Measurements from ENCODE around the gene GMIP. TPM values are rescaled to one million over a fixed set of nuclear protein-coding genes. Genes with fewer than 3 reads are reported as not detected.

GMIP gene
- total RNA-seq, 1 donor: 36.9 TPM

DNA sequence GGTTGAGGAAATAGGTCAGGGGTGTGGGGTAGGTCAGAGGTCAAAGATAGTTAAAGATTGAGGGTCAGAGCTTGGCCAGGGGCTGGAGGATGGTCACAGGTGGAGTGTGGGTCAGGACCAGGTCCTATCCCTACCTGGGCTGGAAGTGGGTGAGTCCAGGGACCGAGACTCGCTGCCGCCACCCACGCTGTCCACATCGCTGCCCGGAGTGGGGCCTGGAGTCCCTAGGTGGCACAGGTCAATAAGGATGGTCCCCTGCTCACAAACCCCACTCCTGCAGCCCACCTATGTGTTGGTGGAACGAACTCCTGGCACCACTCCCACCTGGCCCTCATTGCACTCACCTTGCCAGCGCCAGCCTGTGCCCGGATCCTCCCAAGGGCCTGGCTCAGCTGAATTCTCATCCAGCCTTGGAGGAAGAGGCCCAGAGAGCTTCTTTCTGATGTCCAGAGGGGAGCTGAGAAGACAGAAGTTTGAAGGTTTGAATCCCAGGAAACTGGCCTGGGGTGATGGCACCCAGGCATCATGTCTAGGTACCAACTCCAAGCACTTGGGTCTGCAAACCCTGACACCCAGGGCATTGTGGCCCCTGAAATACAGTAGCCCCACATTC lies 6.8 kb downstream of the GMIP start:
- no peak for DNase-seq (ENCODE audit: low read depth in 2 of 3, low spot score in 2 of 3)

DNA sequence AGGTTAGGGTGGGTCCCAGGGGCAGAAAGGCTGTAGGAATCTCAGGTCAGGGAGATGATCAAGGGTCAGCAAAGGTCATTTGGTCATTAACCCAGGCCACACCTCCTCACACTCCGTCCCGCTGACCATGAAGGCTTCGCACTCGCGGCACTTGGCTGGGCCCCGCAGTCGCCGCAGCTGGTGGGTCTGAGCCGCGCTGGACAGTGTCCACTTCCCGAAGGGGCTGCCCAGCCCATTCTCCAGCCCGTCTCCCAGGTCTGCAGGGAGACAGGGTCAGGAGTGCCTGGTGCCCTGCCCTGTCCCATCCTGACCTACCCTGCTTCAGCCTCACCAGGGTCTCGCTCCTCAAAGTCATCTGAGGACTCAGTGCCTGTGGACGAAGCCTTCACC lies 8.1 kb downstream of the GMIP start:
- no peak for DNase-seq (ENCODE audit: low read depth in 2 of 3, low spot score in 2 of 3)

DNA sequence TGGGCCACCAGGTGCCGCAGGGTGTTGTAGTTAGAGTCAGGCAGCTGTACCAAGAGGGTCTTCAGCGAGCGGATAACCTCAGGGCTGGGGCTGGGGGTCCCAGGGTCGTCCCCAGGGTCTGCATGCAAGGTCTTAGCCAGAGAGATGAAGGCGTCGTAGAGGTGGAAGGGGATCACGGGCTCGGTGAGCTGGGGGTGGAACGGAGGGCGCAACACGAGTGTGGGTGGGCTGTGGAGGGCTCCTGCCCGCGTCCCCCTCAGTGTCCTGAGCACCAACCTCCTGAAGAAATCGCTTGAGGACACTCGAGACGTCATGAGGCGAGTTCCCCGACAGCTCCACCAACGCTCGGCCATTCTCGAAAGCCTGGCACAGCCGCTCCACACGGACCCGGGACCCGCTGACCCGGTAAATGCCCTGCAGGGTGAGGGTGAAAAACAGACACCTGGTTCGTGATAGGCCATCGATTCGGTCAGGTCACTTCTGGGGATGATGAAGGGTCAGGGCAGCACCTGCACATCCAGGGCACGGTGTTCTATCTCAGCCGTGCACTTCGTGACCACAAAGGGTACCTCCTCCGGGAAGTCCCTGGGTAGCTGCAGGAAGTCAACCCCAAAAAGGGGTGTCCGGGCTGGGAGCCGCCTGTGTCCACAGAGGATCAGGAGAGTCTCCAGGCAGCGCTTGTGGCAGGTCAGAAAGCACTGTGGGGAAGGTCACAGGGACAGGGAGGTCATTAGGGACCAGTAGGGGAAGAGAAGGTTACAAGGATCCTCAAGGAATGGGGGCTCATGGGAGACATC lies 8.7 kb downstream of the GMIP start:
- DNase-seq (ENCODE audit: low read depth in 2 of 3, low spot score in 2 of 3): no peak

DNA sequence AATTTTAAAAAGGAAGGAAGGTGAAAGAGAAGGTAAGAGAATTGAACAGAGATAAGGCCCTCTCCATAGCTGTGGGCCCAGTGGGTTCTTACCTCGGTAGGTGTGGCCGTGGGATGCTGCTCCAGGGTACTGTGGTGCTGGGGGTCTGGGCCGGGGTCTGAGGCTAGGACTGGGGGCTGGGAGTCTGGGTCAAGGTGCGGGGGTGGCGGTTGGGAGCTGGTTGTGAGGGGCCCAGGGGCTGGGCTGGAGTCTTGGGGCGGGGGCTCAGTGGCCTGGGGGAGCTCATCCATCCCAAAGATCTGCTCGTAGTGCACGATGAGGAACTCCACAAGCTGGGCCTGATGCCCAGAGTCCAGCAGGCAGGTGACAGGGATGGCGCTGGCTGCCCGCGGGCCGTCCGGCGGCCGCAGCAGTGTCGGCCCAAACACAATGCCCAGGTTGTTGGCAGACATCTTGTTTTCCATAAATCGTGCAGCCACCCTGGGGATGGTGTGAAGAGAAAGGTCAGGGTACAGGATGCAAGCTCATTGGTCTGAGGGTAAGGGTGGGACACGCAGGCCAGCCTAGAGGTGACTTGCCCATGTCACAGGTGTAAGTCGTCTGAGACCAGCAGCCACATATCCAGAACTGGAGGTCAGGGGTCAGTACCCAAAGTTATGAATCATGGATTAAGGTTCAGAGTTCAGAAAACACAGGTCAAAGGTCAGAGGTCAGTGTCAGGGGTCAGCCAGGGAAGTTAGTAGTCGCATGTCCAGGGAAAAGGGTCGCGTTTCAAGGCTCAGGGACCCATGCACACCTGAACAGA lies 9.5 kb downstream of the GMIP start:
- DNase-seq (ENCODE audit: low read depth in 2 of 3, low spot score in 2 of 3): no peak

DNA sequence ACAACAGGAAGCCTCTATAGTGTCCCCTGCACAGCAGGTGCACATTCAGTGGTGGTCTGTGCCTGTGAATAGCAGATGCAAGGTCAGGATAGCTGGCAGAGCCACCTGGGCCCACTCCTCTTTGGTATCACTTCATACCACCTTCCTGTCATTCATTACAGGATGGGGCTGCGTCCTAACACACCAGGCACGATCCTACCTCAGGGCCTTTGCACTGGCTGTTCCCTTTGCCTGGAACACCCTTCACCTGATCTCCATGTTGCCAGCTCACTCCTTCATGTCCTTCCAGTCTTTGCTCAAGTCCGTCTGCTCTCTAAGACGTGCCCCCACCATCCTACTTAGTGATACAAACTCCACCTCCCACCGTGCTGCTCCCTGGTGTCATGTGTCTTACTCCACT lies 10.8 kb downstream of the GMIP start:
- no peak for DNase-seq (ENCODE audit: low read depth in 2 of 3, low spot score in 2 of 3)

DNA sequence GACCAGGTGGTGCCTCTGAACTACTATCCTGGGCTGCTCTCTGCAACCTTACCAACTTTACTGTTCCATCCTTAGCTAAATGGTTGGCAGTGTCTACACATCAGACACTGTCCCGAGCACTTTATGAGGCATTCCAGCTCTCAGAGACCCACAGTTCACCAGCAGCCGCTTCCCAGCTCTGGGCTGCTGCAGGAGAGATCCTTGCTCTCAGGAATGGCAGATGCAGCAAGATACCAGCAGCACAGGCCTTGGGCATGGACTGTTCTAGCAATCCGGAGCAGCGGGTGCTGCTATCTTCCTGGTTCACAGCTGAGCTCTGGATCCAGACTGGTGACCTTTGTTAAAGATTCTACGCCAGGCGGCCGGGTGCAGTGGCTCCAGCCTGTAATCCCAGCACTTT lies 12.1 kb downstream of the GMIP start:
- no peak for DNase-seq (ENCODE audit: low read depth in 2 of 3, low spot score in 2 of 3)

DNA sequence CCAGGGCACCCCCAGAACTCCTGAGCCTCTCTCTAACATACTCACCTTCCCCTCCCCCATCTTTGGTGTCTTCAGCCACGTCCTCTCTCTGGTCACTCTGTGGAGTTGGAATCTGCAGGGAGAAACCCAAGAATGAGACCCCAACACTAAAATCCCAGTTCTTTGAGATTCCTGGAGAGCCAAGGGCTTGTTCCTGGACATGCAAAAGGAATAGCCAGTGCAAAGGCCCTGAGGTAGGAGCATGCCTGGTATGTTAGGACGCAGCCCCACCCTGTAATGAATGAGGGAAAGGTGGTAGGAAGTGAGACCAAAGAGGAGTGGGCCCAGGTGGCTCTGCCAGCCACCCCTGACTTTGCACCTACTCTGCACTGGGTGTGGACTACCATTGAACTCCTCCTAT lies 13.0 kb downstream of the GMIP start:
- no peak for DNase-seq (ENCODE audit: low read depth in 2 of 3, low spot score in 2 of 3)

DNA sequence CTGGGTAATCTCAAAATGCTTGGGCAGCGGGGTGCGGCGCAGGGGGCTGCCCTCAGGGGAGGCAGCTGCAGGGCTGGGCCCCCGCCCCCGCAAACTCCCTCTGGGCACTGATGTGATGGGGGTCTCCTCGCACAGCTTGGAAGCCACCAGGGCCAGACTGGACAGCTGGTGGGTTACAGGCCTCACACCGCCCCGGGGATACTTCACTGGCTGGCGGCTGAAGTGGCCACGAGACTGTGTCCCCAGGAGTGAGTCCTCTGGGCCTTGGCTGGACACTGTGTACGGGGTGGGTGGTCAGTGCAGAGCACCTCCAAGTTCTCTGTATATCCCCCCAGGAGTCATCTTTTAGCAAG lies 13.4 kb downstream of the GMIP start:
- no peak for DNase-seq (ENCODE audit: low read depth in 2 of 3, low spot score in 2 of 3)

DNA sequence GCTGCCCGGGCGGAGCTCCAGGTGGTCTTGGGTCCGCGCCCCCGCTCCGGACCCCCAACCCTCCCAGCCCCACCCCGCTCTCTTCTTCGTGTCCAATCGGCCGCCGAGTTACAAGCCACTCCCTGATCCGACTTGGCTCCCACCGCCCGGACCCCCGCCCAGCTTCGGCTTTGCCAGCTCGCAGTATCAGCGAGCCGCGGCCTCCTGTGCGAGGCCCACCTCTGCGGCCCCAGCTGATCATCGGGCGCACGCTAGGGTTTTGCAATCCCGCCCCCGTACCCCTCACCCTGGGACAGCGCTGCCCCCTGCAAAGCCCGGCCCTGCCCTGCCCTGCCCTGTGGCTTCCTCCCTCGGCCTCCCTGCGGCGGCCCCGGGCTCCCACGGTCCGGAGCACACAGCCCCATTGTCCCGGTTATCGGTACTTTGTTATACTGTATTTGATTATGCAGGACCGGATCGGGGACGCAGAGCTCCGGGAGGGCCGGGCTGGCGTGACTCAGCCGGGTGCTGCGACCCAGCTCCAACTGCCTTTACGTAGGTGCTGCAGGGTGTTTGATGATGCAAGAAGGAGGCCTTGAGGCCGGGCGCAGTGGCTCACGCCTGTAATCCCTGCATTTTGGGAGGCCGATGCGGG lies 14.8 kb downstream of the GMIP start:
- peak in 2 of 3 donors; percentile 42 to 52 for DNase-seq (ENCODE audit: low read depth in 2 of 3, low spot score in 2 of 3)

DNA sequence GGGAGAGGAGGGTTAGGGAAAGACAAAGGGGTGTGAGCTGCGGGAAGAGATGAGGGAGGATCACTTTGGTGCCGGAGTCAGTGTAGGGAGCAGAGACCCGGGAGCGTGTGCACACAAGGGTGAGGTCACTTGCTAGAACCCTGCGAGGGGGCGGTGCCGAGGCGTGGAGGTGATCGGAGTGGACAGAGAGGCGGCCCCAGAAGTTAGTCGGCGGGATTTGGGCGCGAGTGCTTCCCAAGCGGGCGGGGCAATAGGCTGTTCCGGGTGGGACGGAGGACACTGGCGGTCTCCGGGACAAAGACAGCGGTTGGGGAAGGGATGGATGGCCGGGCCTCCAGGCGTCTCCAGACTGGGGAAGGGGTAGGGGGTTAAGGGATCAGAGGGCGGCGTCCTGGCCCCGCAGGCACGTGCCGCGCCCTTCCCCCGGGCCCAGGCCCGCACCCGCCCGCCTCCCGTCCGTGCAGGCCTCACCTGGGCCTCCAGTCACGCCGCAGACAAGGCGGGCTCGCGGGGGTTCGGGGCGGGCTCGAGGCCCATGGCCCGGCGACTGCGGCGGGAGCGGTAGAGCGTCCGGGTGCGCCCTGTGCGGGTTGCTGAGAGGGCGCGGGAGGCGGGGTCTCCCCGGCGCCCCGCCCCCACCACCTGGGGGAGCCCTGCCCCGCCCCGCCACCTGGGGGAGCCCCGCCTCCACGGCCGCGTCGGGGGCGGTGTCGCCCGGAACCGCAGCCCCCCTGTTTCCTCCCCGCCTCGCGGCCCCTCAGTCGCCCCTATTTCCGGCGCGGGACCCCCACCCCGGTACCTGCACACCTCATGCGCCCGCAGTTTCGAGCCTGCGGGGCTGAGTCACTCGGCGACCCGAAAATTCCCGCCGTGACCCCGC lies 15.6 kb downstream of the GMIP start, which contains the start of gene LPAR2:
Gene LPAR2, minus strand, starts transcription at position 600 of the 880 bp plus-strand sequence. CDS start 945 bp downstream, outside the sequence.
- DNase-seq (ENCODE audit: low read depth in 2 of 3, low spot score in 2 of 3): peak; percentile 47 to 65 (median 52)

DNA sequence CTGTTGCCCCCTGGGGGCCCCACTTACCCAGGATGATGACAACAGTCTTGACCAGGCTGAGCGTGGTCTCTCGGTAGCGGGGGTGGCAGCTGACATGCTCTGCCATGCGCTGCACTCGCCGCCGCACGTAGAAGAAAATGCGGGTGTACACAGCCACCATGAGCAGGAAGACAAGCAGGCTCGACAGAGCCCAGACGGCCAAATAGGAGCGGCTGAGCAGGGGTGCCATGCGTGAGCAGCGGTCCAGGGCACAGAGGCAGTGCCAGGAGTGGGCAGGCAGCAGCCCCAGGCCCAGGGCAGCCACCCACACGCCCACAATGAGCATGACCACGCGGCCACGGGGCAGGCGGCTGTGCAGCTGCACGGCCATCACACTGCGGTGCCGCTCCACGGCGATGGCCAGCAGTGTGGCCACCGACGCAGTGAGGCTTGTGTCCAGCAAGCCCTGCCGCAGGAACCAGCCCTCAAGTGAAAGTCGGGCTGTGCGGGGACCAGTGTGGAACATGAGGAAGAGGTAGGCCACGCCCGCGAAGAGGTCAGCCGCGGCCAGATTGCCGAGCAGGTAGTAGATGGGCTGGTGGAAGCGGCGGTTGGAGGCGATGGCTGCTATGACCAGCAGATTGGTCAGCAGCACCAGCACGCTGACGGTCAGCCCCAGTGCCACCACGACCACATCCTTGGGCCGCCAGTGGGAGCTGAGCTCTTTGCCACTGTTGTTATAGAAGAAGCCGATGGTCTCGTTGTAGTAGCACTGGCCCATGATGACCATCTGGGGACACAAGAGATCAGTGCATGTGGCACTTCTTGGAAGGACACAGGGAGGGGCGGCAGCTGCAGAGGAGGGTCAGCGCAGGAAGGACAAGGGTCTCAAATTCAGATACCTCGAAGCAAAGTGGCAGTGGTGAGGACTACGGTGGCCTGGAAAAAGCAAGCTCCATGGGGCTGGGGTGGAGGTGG lies 16.7 kb downstream of the GMIP start:
- no peak for DNase-seq (ENCODE audit: low read depth in 2 of 3, low spot score in 2 of 3)

DNA sequence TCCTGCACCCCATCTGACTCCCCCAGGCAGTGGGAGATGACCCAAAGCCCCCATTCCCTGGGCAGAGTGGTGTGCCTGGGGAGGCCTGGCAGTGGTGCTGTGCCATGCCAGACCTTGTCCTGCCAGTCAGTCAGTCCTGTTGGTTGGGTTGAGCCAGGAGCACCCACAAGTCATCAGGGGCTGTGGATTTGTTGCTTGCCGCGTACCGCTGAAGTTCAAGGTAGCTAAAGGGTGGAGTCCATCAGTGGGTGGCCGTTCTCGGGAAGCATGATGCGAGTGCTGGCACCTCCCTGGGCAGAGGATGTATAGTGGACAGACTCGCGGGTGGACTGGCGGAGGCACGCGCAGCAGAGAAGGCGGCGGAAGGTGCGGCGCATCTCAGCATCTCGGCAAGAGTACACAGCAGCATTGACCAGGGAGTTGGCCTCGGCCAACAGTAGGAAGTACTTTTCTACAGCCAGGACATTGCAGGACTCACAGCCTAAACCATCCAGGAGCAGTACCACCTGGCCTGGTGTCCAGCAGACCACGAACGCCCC lies 19.4 kb downstream of the GMIP start:
- no peak for DNase-seq (ENCODE audit: low read depth in 2 of 3, low spot score in 2 of 3)

DNA sequence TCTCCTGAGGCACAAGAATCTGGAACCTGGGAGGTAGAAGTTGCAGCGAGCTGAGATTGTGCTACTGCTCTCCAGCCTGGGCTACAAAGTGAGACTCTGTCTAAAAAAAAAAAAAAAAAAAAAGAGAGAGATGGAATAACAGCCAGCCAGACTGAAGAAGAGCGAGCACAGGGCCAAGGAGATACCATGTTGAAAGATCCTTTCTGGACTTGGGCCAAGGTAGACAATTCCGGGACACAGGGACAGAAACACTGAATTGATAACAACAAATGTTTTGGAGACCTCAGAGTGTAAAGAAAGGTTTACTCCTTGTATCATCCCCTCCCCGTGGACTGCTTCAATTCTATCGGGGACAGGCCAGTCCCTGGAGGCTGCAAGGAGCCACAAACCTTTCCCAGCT lies 20.1 kb downstream of the GMIP start:
- no peak for DNase-seq (ENCODE audit: low read depth in 2 of 3, low spot score in 2 of 3)

DNA sequence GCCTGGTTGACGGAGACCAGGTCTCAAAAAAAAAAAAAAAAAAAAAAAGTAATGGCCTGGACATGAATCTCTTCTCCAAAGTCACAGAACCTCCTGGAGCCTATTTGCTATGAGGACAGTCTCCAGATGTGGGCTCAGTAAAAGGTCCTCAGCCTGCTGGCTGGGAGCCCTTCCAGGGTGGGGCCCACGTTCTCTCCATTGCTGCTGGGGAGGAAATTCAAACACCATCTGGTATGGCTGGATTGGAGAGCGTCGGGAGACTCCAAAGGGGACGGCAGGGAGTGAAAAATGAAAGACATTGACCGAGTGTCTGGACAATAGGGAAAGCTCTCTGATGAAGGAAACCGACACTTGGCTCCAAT lies 23.6 kb downstream of the GMIP start:
- no peak for DNase-seq (ENCODE audit: low read depth in 2 of 3, low spot score in 2 of 3)

DNA sequence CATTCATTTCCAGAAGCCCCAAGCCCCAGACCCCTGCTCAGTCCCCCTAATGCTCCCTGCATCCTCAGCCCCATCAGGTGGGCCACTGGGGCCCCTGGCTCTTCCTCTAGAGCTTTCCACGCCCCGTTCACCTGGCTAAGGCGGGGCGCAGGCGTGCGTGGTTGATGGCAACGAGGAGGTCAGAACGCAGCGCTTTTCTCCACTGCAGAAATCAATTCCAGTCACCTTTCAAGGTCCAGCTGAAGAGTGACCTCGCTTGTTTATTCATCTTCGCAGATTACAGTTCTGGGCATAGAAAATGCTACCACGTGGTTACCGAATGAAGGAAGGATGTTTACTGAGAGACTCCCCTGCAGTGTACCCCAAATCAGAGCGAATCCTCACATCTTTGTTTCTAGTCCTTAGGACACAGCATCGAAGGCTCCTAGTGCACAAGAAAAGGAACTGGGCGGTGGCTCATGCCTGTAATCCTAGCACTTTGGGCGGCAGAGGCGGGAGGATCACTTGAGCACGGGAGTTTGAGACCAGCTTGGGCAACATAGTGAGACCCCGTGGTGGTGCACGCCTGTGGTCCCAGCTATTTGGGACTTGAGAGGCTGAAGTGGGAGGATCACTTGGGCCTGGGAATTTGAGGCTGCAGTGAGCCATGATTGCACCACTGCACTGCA lies 24.1 kb downstream of the GMIP start:
- DNase-seq (ENCODE audit: low read depth in 2 of 3, low spot score in 2 of 3): no peak

DNA sequence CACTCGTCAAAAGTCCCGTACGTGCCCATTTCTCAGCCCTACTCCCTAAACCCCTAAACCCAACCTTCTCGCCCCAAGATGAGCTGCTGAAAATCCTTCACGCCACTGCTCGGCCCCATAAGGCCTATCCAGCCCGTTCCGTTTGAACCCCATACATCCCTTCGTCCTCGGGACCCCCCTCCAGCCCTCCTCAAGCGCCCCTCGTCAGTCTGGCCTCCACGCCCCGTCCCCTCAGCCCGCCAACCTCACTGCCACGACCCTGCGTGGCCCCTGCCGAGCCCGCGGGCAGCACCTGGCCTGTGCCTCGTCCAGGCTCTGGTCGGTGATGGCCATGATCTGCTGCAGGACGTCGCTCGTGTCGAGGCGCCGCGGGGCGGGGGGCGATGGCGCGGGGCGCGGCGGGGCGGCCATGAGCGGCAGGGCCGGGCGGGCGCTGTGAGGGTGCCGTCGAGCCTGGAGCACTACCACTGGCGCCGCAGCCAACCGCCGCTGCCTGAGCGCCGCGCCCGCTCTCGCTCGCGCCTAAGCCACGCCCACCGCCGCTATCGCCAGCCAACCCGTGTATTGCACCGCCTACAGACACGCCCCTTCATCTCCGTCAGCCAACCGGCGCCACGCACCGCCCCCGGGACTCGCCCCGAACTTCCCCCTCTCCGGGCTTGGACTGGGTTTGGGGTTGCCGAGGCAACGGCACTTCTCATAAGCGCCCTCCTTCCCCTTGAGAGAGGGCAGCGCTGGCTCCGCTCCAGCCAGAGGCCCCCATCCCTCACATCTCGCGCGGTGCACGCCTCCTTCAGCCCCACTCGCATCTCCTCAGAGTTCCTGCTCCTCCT lies 25.0 kb downstream of the GMIP start, which contains the start of gene PBX4:
Gene PBX4, minus strand, starts transcription at position 469 of the 833 bp plus-strand sequence. Its CDS starts 58 bp downstream, at position 411.
- peak; percentile 95 to 98 (median 98) for DNase-seq (ENCODE audit: low read depth in 2 of 3, low spot score in 2 of 3)

DNA sequence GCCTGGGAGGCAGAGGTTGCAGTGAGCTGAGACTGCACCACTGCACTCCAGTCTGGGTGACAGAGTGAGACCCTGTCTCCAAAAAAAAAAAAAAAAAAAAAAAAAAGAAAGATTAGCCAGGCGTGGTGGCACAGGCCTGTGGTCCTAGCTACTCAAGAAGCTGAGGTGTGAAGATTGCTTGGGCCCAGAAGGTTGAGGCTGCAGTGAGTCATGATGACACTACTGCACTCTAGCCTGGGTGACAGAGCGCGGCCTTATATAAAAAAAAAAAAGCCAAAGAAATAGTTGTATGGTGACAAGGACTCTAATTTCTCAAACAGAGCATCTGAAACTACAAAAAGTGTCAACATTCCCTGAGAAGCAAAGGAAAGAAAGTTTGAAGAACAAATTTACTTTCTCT lies 28.4 kb downstream of the GMIP start:
- no peak for DNase-seq (ENCODE audit: low read depth in 2 of 3, low spot score in 2 of 3)
